Spleen (tissue), 11 donors: Measurements from ENCODE around the gene ZNF23. TPM values are rescaled to one million over a fixed set of nuclear protein-coding genes. Genes with fewer than 3 reads are reported as not detected.

Experiments used
- DNase-seq: peaks from one replicate; pipeline ENCODE4 v3.0.0-alpha.2; 2020
- H3K27ac ChIP-seq, 8 donors: fragments of 200-600 bp; sonication (generic) in 7 of 8; 1 replicate in 4 of 8; 2 replicates in 4 of 8; pipeline versions ENCODE4 v1.5.0 to v1.8.0; 2016 to 2021; ENCODE audit warnings: inconsistent platforms in 4 of 8, mild to moderate bottlenecking in 4 of 8, moderate library complexity in 1 of 8
- H3K27me3 ChIP-seq, 7 donors: fragments of 200-600 bp; sonication (generic) in 6 of 7; replicated peaks in 1 of 7; 1 replicate in 4 of 7; 2 replicates in 3 of 7; pipeline versions ENCODE4 v1.5.0 to v1.8.0; 2016 to 2021; ENCODE audit warnings: inconsistent platforms in 3 of 7, mild to moderate bottlenecking in 1 of 7
- H3K36me3 ChIP-seq, 6 donors: fragments of 200-600 bp; sonication (generic) in 5 of 6; 1 replicate in 4 of 6; 2 replicates in 2 of 6; pipeline versions ENCODE4 v1.5.0 to v1.8.0; 2016 to 2021; ENCODE audit warnings: inconsistent platforms in 2 of 6
- H3K4me1 ChIP-seq, 6 donors: fragments of 200-600 bp; sonication (generic) in 5 of 6; 1 replicate in 3 of 6; 2 replicates in 3 of 6; pipeline versions ENCODE4 v1.5.0 to v1.8.0; 2016 to 2021; ENCODE audit warnings: inconsistent platforms in 3 of 6
- H3K4me3 ChIP-seq, 8 donors: fragments of 200-600 bp; sonication (generic) in 7 of 8; 1 replicate in 4 of 8; 2 replicates in 4 of 8; pipeline versions ENCODE4 v1.5.0 to v1.8.0; 2016 to 2021; ENCODE audit warnings: inconsistent platforms in 4 of 8, mild to moderate bottlenecking in 4 of 8, moderate library complexity in 2 of 8
- H3K9me3 ChIP-seq, 8 donors: fragments of 200-600 bp; sonication (generic) in 7 of 8; 1 replicate in 4 of 8; 2 replicates in 4 of 8; pipeline versions ENCODE4 v1.5.0 to v1.8.0; 2016 to 2021; ENCODE audit warnings: inconsistent platforms in 4 of 8
- CTCF ChIP-seq, 11 experiments: fragments of 200-600 bp in 7 of 11; fragments of 450-650 bp in 4 of 11; sonication (generic) in 4 of 11; IDR thresholded peaks in 8 of 11; conservative IDR thresholded peaks in 3 of 11; 1 replicate in 7 of 11; 2 replicates in 4 of 11; pipeline versions ENCODE4 v1.4.0 to v1.8.0; 2016 to 2021; ENCODE audit warnings: antibody characterized with exemption in 11 of 11, inconsistent platforms in 4 of 11, mild to moderate bottlenecking in 1 of 11
- POLR2A ChIP-seq, 3 donors: fragments of 450-650 bp; IDR thresholded peaks; one replicate each; pipeline ENCODE4 v1.5.1; 2017; ENCODE audit warnings: antibody characterized with exemption in 3 of 3, mild to moderate bottlenecking in 1 of 3
- POLR2AphosphoS5 ChIP-seq, 3 donors: sonication (generic); formaldehyde crosslinking; IDR thresholded peaks; one replicate each; pipeline ENCODE4 v1.5.1; 2017; ENCODE audit warnings: antibody characterized with exemption in 3 of 3
- WGBS, 5 donors: extraction: QIAGEN DNeasy Blood & Tissue Kit in 3 of 5; methylation state at CpG; one replicate each; pipeline versions ENCODE4 v1.1.5 to v1.1.7; 2013 to 2018; 5-methylcytosine and 5-hydroxymethylcytosine counted together
- intact Hi-C: fragments of 100-400 bp; cut with DNase I; formaldehyde crosslinking; loops from one replicate; pipeline ENCODE4 v1.15.0; 2023; ENCODE audit warnings: low total_unique reads
- polyA plus RNA-seq, 3 donors: library from polyadenylated mRNA; stranded (reverse); fragments of 200-250 nt; gene quantifications; one replicate each; pipeline ENCODE4 v1.2.1, GENCODE V29; 2013
- total RNA-seq, 7 donors: library from RNA; depleted of rRNA in 3 of 7; stranded (reverse); fragments of >200 nt in 3 of 7; fragmentation: NEBNext Ultra II Directional in 4 of 7; extraction: Animal tissue kit (Norgen Biotek cat#: 25700) in 4 of 7; gene quantifications; one replicate each; pipeline versions ENCODE4 v1.1.0 to v1.2.1, GENCODE V29; 2016 to 2021
- donor health status: healthy with polysubstance abuse.
- donor health status: DM: no; HTN: no; CAD: no; lungs with moderate emphysema.
- donor health status: DM: no; HTN: no; CAD: no.
- donor health status: Bipolar disorder and iron deficiency.
- donor health status: healthy.
- donor health status: DM: no; HTN: no; CAD: no.
- donor health status: DM: yes; HTN: yes; CAD: no.

The ZNF23 gene
- total and polyA plus RNA-seq, 10 donors = 6.3 to 12.4 (median 10.6) TPM

GRCh38 chr16:71412270-71413160 is 49.5 kb downstream of the ZNF23 start:
- Histone ChIP-seq H3K9me3 (no peaks in the 10 kb centered on the region), H3K27me3 (peaks cover 0 to 56% (median 7%) of the 10 kb centered on the region in 7 donors), H3K4me3 (peak overlapping the region in 1 of 8 donors; percentile 14), H3K27ac (no peak overlapping the region), H3K4me1 (peaks cover 0 to 15% (median 8%) of the 10 kb centered on the region in 6 donors), H3K36me3 (no peaks in the 10 kb centered on the region)
- 7 to 14% (median 9%) methylated on average over 14 to 24 of the region's 24 CpGs for WGBS, 5 donors
- no peak for DNase-seq
- TF ChIP-seq POLR2A (IDR thresholded peaks at IDR 0.05) = no peak
- peak; percentile 65 to 93 (median 86) for TF ChIP-seq CTCF (IDR thresholded peaks at IDR 0.05 in 8 of 11, conservative IDR thresholded peaks at IDR 0.05 in 3 of 11)
- intact Hi-C loops = loop anchor here (2.0 to 5.0 kb wide), 2 partner anchors 88 to 200 kb away; no protein-coding TSS in a partner anchor

GRCh38 chr16:71410146-71410545 is 51.9 kb downstream of the ZNF23 start:
- Histone ChIP-seq H3K27me3 (peaks cover 0 to 39% (median 7%) of the 10 kb centered on the region in 7 donors), H3K36me3 (no peaks in the 10 kb centered on the region), H3K9me3 (peaks cover 0 to under 1% (median 0%) of the 10 kb centered on the region in 8 donors), H3K27ac (no peak overlapping the region), H3K4me3 (no peak overlapping the region), H3K4me1 (peaks cover 0 to 15% (median 8%) of the 10 kb centered on the region in 6 donors)
- DNase-seq = no peak
- WGBS, 5 donors = 61 to 88% (median 82%) methylated on average over 5 of the region's 5 CpGs
- intact Hi-C loops = loop anchor here (5.0 kb wide), 1 partner anchor 202 kb away; no protein-coding TSS in a partner anchor
- TF ChIP-seq POLR2A (IDR thresholded peaks at IDR 0.05) = no peak
- no peak for TF ChIP-seq CTCF (IDR thresholded peaks at IDR 0.05 in 8 of 11, conservative IDR thresholded peaks at IDR 0.05 in 3 of 11)
- TF ChIP-seq POLR2AphosphoS5 (IDR thresholded peaks at IDR 0.05) = no peak

GRCh38 chr16:71409011-71409775 is 52.9 kb downstream of the ZNF23 start:
- Histone ChIP-seq H3K4me1 (peaks cover 0 to 15% (median 8%) of the 10 kb centered on the region in 6 donors), H3K27me3 (peaks cover 0 to 39% (median 7%) of the 10 kb centered on the region in 7 donors), H3K9me3 (peaks cover 0 to 11% (median 6%) of the 10 kb centered on the region in 8 donors), H3K36me3 (no peaks in the 10 kb centered on the region), H3K4me3 (no peak overlapping the region), H3K27ac (no peak overlapping the region)
- intact Hi-C loops = no loop called here
- 61 to 69% (median 68%) methylated on average over 16 of the region's 16 CpGs for WGBS, 5 donors
- DNase-seq = no peak
- TF ChIP-seq POLR2AphosphoS5 (IDR thresholded peaks at IDR 0.05) (no peak), POLR2A (IDR thresholded peaks at IDR 0.05) (no peak), CTCF (IDR thresholded peaks at IDR 0.05 in 8 of 11, conservative IDR thresholded peaks at IDR 0.05 in 3 of 11) (no peak)
